Caco-2 (cell line): ENCODE data around the gene CTNND2. TPM values are rescaled to one million over a fixed set of nuclear protein-coding genes. Genes with fewer than 3 reads are reported as not detected.

Experiments used
- BruUV-seq: library from RNA; stranded (reverse); fragments of 400-500 nt; replicated peaks from 2 replicates; lab custom pipeline; 2021; lab: Mats Ljungman, UMichigan
- CTCF ChIA-PET: fragments of 300-600 bp; sonication (Branson Sonifier 250); formaldehyde crosslinking; loops from one replicate; lab custom pipeline; 2022; ENCODE audit warnings: antibody characterized with exemption; lab: Charles Lee
- POLR2A ChIA-PET: fragments of 300-600 bp; sonication (Branson Sonifier 250); formaldehyde crosslinking; loops from one replicate; lab custom pipeline; 2022; ENCODE audit warnings: antibody characterized with exemption; lab: Charles Lee
- DNase-seq, 2 experiments: peaks; one replicate each; pipeline versions ENCODE4 v3.0.0 to v3.0.0-alpha.2; 2020 to 2022
- H3K27me3 ChIP-seq: replicated peaks from 2 replicates; pipeline ENCODE4 v1.6.0; 2011; ENCODE audit warnings: low read length; ENCODE audit not compliant: control insufficient read depth, insufficient read depth
- H3K36me3 ChIP-seq: 2 replicates; pipeline ENCODE4 v1.5.1; 2011; ENCODE audit warnings: low read length; ENCODE audit not compliant: control insufficient read depth, insufficient read depth
- H3K4me1 ChIP-seq: fragments of 250-450 bp; sonication (Bioruptor Pico); 2 replicates; pipeline ENCODE4 v1.5.1; 2020; ENCODE audit warnings: mild to moderate bottlenecking
- H3K4me3 ChIP-seq: 2 replicates; pipeline ENCODE4 v1.5.1; 2011; ENCODE audit warnings: low read depth, mild to moderate bottlenecking, control low read depth, low read length
- H3K9me3 ChIP-seq: fragments of 250-450 bp; sonication (Bioruptor Pico); 2 replicates; pipeline ENCODE4 v1.5.1; 2020; ENCODE audit warnings: mild to moderate bottlenecking, moderate library complexity
- H3K27ac Mint-ChIP-seq: one replicate; pipeline ENCODE4 v1.8.0; 2022; ENCODE audit warnings: mixed read lengths; ENCODE audit not compliant: unreplicated experiment
- H3K27me3 Mint-ChIP-seq: one replicate; pipeline ENCODE4 v1.8.0; 2022; ENCODE audit warnings: mixed read lengths; ENCODE audit not compliant: insufficient read depth, unreplicated experiment
- H3K36me3 Mint-ChIP-seq: one replicate; pipeline ENCODE4 v1.8.0; 2022; ENCODE audit warnings: mild to moderate bottlenecking, mixed read lengths; ENCODE audit not compliant: insufficient read depth, unreplicated experiment
- H3K4me1 Mint-ChIP-seq: one replicate; pipeline ENCODE4 v1.8.0; 2022; ENCODE audit warnings: low read depth, mixed read lengths; ENCODE audit not compliant: unreplicated experiment
- H3K4me3 Mint-ChIP-seq: one replicate; pipeline ENCODE4 v1.8.0; 2022; ENCODE audit warnings: mild to moderate bottlenecking, moderate library complexity, mixed read lengths; ENCODE audit not compliant: unreplicated experiment
- H3K9me3 Mint-ChIP-seq: one replicate; pipeline ENCODE4 v1.8.0; 2022; ENCODE audit warnings: mixed read lengths; ENCODE audit not compliant: unreplicated experiment
- CTCF ChIP-seq, 2 experiments: fragments of 200-600 bp in 1 of 2; IDR thresholded peaks; 1 replicate in 1 of 2; 2 replicates in 1 of 2; pipeline versions ENCODE4 v1.5.1 to v1.8.0; 2011 to 2022; ENCODE audit warnings: antibody characterized with exemption in 1 of 2, control low read depth in 1 of 2, inconsistent platforms in 1 of 2, low read depth in 1 of 2, low read length in 1 of 2, mild to moderate bottlenecking in 1 of 2, moderate library complexity in 1 of 2; ENCODE audit not compliant: insufficient read depth in 1 of 2, severe bottlenecking in 1 of 2, unreplicated experiment in 1 of 2
- intact Hi-C: fragments of 100-400 bp; cut with micrococcal nuclease; formaldehyde crosslinking; loops from one replicate; pipeline ENCODE4 v1.10.0; 2022; ENCODE audit not compliant: unreplicated experiment
- total RNA-seq: library from RNA; stranded (reverse); gene quantifications from 2 replicates; pipeline ENCODE4 v1.2.3, GENCODE V29; 2022

The CTNND2 gene
- total RNA-seq, 1 experiment from 2014 or later = 0.32 TPM

- peaks cover 4% of the 10 kb centered on the region for H3K27me3 Mint-ChIP-seq
- no peak for DNase-seq
- CTCF ChIA-PET = no interaction called here
- H3K27ac Mint-ChIP-seq = no peak overlapping the region
- no peak for TF ChIP-seq CTCF (IDR thresholded peaks at IDR 0.05; ENCODE audit: insufficient read depth in 1 of 2, low read depth in 1 of 2, low read length in 1 of 2, severe bottlenecking in 1 of 2, unreplicated experiment in 1 of 2)
- no peaks in the 10 kb centered on the region for H3K4me1 ChIP-seq
- H3K9me3 ChIP-seq = no peaks in the 10 kb centered on the region
- no TSS peak for BruUV-seq
- intact Hi-C loops = no loop called here
- H3K4me1 Mint-ChIP-seq = no peaks in the 10 kb centered on the region
- no peak overlapping the region for H3K4me3 Mint-ChIP-seq
- no peaks in the 10 kb centered on the region for H3K27me3 ChIP-seq
- H3K9me3 Mint-ChIP-seq = peaks cover 24% of the 10 kb centered on the region
- no peaks in the 10 kb centered on the region for H3K36me3 Mint-ChIP-seq
- H3K36me3 ChIP-seq = no peaks in the 10 kb centered on the region
- no peak overlapping the region for H3K4me3 ChIP-seq
- POLR2A ChIA-PET = no interaction called here
Observed at GRCh38 chr5:11222169-11222568, 682.1 kb downstream of the CTNND2 start.

GRCh38 chr5:11214864-11215644 lies 689.2 kb downstream of the CTNND2 start:
- CTCF ChIA-PET = no interaction called here

GRCh38 chr5:11212706-11213105 lies 691.5 kb downstream of the CTNND2 start:
- H3K4me3 ChIP-seq = no peak overlapping the region
- no TSS peak for BruUV-seq
- H3K36me3 Mint-ChIP-seq = no peaks in the 10 kb centered on the region
- no peak overlapping the region for H3K27ac Mint-ChIP-seq
- no peaks in the 10 kb centered on the region for H3K9me3 ChIP-seq
- H3K27me3 ChIP-seq = no peaks in the 10 kb centered on the region
- H3K4me1 Mint-ChIP-seq = no peaks in the 10 kb centered on the region
- POLR2A ChIA-PET = no interaction called here
- no peak overlapping the region for H3K4me3 Mint-ChIP-seq
- H3K9me3 Mint-ChIP-seq = peaks cover 3% of the 10 kb centered on the region
- no peak for TF ChIP-seq CTCF (IDR thresholded peaks at IDR 0.05; ENCODE audit: insufficient read depth in 1 of 2, low read depth in 1 of 2, low read length in 1 of 2, severe bottlenecking in 1 of 2, unreplicated experiment in 1 of 2)
- peaks cover 8% of the 10 kb centered on the region for H3K27me3 Mint-ChIP-seq
- no peaks in the 10 kb centered on the region for H3K4me1 ChIP-seq
- intact Hi-C loops = no loop called here
- no peaks in the 10 kb centered on the region for H3K36me3 ChIP-seq
- CTCF ChIA-PET = no interaction called here
- DNase-seq = no peak

More at GRCh38 chr5:11214864-11215644, 689.2 kb downstream of the CTNND2 start:
- peaks cover 9% of the 10 kb centered on the region for H3K27me3 Mint-ChIP-seq
- no peaks in the 10 kb centered on the region for H3K27me3 ChIP-seq
- H3K4me1 Mint-ChIP-seq = no peaks in the 10 kb centered on the region
- no peak for DNase-seq
- no peak overlapping the region for H3K27ac Mint-ChIP-seq
- POLR2A ChIA-PET = no interaction called here
- no peaks in the 10 kb centered on the region for H3K9me3 ChIP-seq
- no peak overlapping the region for H3K4me3 ChIP-seq
- intact Hi-C loops = no loop called here
- no peaks in the 10 kb centered on the region for H3K4me1 ChIP-seq
- H3K4me3 Mint-ChIP-seq = no peak overlapping the region
- no TSS peak for BruUV-seq
- TF ChIP-seq CTCF (IDR thresholded peaks at IDR 0.05; ENCODE audit: insufficient read depth in 1 of 2, low read depth in 1 of 2, low read length in 1 of 2, severe bottlenecking in 1 of 2, unreplicated experiment in 1 of 2) = no peak
- no peaks in the 10 kb centered on the region for H3K36me3 Mint-ChIP-seq
- H3K36me3 ChIP-seq = no peaks in the 10 kb centered on the region
- peaks cover 20% of the 10 kb centered on the region for H3K9me3 Mint-ChIP-seq
